DOHH2 (cell line): ENCODE data around the gene FAXC.

Experiments
- H3F3A ChIP-seq: fragments of 200-600 bp; sonication (generic), shearing (Covaris generic); 2 replicates; pipeline ENCODE4 v1.6.0; 2016; ENCODE audit warnings: antibody characterized with exemption, mild to moderate bottlenecking; ENCODE audit not compliant: control insufficient read depth, insufficient read depth
- H3K27ac ChIP-seq: fragments of 200-600 bp; sonication (generic); 2 replicates; pipeline ENCODE4 v1.5.1; 2014; ENCODE audit warnings: low read depth, mild to moderate bottlenecking, low read length, moderate library complexity
- H3K27me3 ChIP-seq: fragments of 200-600 bp; sonication (generic); 2 replicates; pipeline ENCODE4 v1.6.1; 2014; ENCODE audit warnings: mild to moderate bottlenecking, low read length, mixed read lengths; ENCODE audit not compliant: control insufficient read depth
- H3K36me3 ChIP-seq: fragments of 200-600 bp; sonication (generic); 2 replicates; pipeline ENCODE4 v1.6.1; 2014; ENCODE audit warnings: mild to moderate bottlenecking, low read length, moderate library complexity, mixed read lengths; ENCODE audit not compliant: control insufficient read depth
- H3K4me1 ChIP-seq: fragments of 200-600 bp; sonication (generic); 2 replicates; pipeline ENCODE4 v1.6.1; 2014; ENCODE audit warnings: mild to moderate bottlenecking, low read length, mixed read lengths; ENCODE audit not compliant: control insufficient read depth
- H3K4me2 ChIP-seq: fragments of 200-600 bp; sonication (generic); 2 replicates; pipeline ENCODE4 v1.6.0; 2014; ENCODE audit warnings: mild to moderate bottlenecking, low read length, moderate library complexity
- H3K4me3 ChIP-seq: fragments of 200-600 bp; sonication (generic); 2 replicates; pipeline ENCODE4 v1.5.1; 2014; ENCODE audit warnings: mild to moderate bottlenecking, low read length, mixed read lengths
- H3K79me2 ChIP-seq: fragments of 200-600 bp; sonication (generic); 2 replicates; pipeline ENCODE4 v1.6.1; 2014; ENCODE audit warnings: mild to moderate bottlenecking, low read length, mixed read lengths; ENCODE audit not compliant: control insufficient read depth
- H3K9me2 ChIP-seq: fragments of 200-600 bp; sonication (generic); replicated peaks from 2 replicates; pipeline ENCODE4 v1.6.1; 2014; ENCODE audit warnings: mild to moderate bottlenecking, low read length, mixed read lengths; ENCODE audit not compliant: control insufficient read depth
- H3K9me3 ChIP-seq: fragments of 200-600 bp; sonication (generic); 2 replicates; pipeline ENCODE4 v1.6.1; 2014; ENCODE audit warnings: antibody characterized with exemption, low read length, mixed read lengths; ENCODE audit not compliant: control insufficient read depth, insufficient read depth
- H4K20me1 ChIP-seq: fragments of 200-600 bp; sonication (generic); 2 replicates; pipeline ENCODE4 v1.6.0; 2014; ENCODE audit warnings: low read depth, mild to moderate bottlenecking, antibody characterized with exemption, low read length, moderate library complexity; ENCODE audit not compliant: control insufficient read depth, insufficient read depth
- CTCF ChIP-seq: fragments of 200-600 bp; sonication (generic); IDR thresholded peaks from one replicate; pipeline ENCODE4 v1.5.1; 2014; ENCODE audit warnings: antibody characterized with exemption, mild to moderate bottlenecking, low read depth, low read length; ENCODE audit not compliant: poor library complexity, severe bottlenecking
- EZH2phosphoT487 ChIP-seq: fragments of 200-600 bp; sonication (generic); IDR thresholded peaks from 2 replicates; pipeline ENCODE4 v1.6.1; 2017; ENCODE audit warnings: borderline replicate concordance, mild to moderate bottlenecking, antibody characterized with exemption, low read length, moderate library complexity, mixed read lengths

The FAXC gene

DNA sequence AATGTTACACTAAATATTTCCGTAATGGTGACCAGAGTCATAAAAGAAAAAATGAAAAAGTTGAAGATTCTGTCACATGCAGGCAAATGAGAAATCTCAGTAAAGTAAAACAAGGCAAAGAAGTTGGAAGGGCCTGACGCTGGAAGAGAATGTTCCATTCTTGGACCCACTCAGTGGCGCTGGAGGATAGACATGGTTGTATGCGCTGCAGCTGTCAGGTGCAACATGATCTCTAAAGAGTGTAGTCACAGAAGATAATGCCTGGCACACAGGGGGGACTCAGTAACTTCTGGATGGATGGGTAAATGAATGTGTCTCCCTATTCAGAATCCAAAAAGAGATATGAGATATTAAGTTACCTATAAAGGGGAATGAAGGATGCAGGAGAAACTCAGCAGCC, 116.3 kb downstream of the FAXC start:
- H3K79me2 ChIP-seq: no peaks in the 10 kb centered on the region
- no peak overlapping the region for H3K27ac ChIP-seq
- peaks cover 11% of the 10 kb centered on the region for H3K27me3 ChIP-seq
- no peaks in the 10 kb centered on the region for H3F3A ChIP-seq
- no peak overlapping the region for H3K4me2 ChIP-seq
- H3K4me3 ChIP-seq: no peak overlapping the region
- H4K20me1 ChIP-seq: no peaks in the 10 kb centered on the region
- H3K9me2 ChIP-seq: no peaks in the 10 kb centered on the region
- no peaks in the 10 kb centered on the region for H3K36me3 ChIP-seq
- H3K9me3 ChIP-seq: no peaks in the 10 kb centered on the region
- TF ChIP-seq CTCF (no peak), EZH2phosphoT487 (no peak)
- no peaks in the 10 kb centered on the region for H3K4me1 ChIP-seq

GRCh38 chr6:99232056-99232455, 117.4 kb downstream of the FAXC start:
- Histone ChIP-seq H3K9me2 (no peaks in the 10 kb centered on the region), H3K27me3 (peaks cover 11% of the 10 kb centered on the region), H3K79me2 (no peaks in the 10 kb centered on the region), H3K4me3 (no peak overlapping the region), H3K36me3 (no peaks in the 10 kb centered on the region), H4K20me1 (no peaks in the 10 kb centered on the region), H3F3A (no peaks in the 10 kb centered on the region), H3K4me2 (no peak overlapping the region), H3K4me1 (no peaks in the 10 kb centered on the region), H3K9me3 (no peaks in the 10 kb centered on the region), H3K27ac (no peak overlapping the region)
- no peak for TF ChIP-seq EZH2phosphoT487
- TF ChIP-seq CTCF: no peak

DNA sequence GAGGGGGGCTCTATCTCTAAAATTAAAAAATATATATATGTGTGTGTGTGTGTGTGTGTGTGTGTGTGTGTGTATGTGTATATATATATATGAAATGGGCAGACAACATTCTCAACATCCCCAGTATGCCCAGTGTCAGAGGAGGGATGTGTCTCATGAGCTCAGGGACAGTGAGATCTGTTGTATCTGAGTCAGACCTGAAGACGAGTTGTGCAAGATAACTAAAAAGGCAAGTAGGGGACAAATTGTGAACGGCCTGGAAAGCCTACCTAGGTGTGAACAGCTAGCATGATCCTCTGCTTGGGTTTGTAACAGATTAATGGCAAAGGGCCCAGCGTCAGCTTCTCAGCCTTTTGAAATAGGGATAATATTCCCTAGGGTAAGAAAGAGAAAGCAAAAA, 124.3 kb downstream of the FAXC start:
- Histone ChIP-seq H3K9me3 (no peaks in the 10 kb centered on the region), H3K27ac (no peak overlapping the region), H3K4me3 (no peak overlapping the region), H3K36me3 (no peaks in the 10 kb centered on the region), H4K20me1 (no peaks in the 10 kb centered on the region), H3K4me2 (no peak overlapping the region), H3K4me1 (no peaks in the 10 kb centered on the region), H3K79me2 (no peaks in the 10 kb centered on the region), H3F3A (no peaks in the 10 kb centered on the region), H3K27me3 (no peaks in the 10 kb centered on the region), H3K9me2 (no peaks in the 10 kb centered on the region)
- TF ChIP-seq CTCF (no peak), EZH2phosphoT487 (no peak)
